ENCODE results near the gene NME7. TPM values are rescaled to one million over a fixed set of nuclear protein-coding genes. Genes with fewer than 3 reads are reported as not detected.

The NME7 gene
- total RNA-seq, 1 experiment from 2014 or later, result 9.0 TPM

GRCh38 chr1:169106921-169107602 is 260.5 kb downstream of the NME7 start:
- Mint-ChIP-seq H3K27ac (ENCODE audit: unreplicated experiment) (peak overlapping the region; percentile 97), H3K9me3 (ENCODE audit: unreplicated experiment) (no peaks in the 10 kb centered on the region), H3K4me3 (ENCODE audit: unreplicated experiment) (peak overlapping the region; percentile 99), H3K4me1 (ENCODE audit: low read depth, unreplicated experiment) (peaks cover 29% of the 10 kb centered on the region), H3K27me3 (ENCODE audit: insufficient read depth, unreplicated experiment) (no peaks in the 10 kb centered on the region), H3K36me3 (ENCODE audit: insufficient read depth, unreplicated experiment) (peaks cover 62% of the 10 kb centered on the region)
- Histone ChIP-seq H3K36me3 (ENCODE audit: control insufficient read depth, insufficient read depth, low read length) (no peaks in the 10 kb centered on the region), H3K4me1 (peaks cover 56% of the 10 kb centered on the region), H3K9me3 (no peaks in the 10 kb centered on the region), H3K4me3 (ENCODE audit: low read depth, low read length) (peak overlapping the region; percentile 99), H3K27me3 (replicated peaks; ENCODE audit: control insufficient read depth, insufficient read depth, low read length) (no peaks in the 10 kb centered on the region)
- CTCF ChIA-PET, result interaction anchor here (0.9 kb wide), 1 partner anchor 504 kb away, joined by 3 read pairs; no protein-coding TSS in a partner anchor
- TF ChIP-seq CTCF (IDR thresholded peaks at IDR 0.05; ENCODE audit: insufficient read depth in 1 of 2, low read depth in 1 of 2, low read length in 1 of 2, severe bottlenecking in 1 of 2, unreplicated experiment in 1 of 2), result no peak
- POLR2A ChIA-PET, result no interaction called here
- peak in 1 of 2 experiments; percentile 34 for DNase-seq
- BruUV-seq (replicated peaks), result TSS peak; percentile 32
- intact Hi-C loops (cut with micrococcal nuclease; ENCODE audit: unreplicated experiment), result loop anchor here (1.0 to 10.0 kb wide), 3 partner anchors 200 to 472 kb away; no protein-coding TSS in a partner anchor

GRCh38 chr1:169106095-169106920 is 261.3 kb downstream of the NME7 start, which contains the start of gene ATP1B1:
Gene ATP1B1 (plus strand): TSS chr1:169106690. CDS start chr1:169106830, 140 bp downstream.
- peaks cover 55% of the 10 kb centered on the region for H3K36me3 Mint-ChIP-seq (ENCODE audit: insufficient read depth, unreplicated experiment)
- H3K4me1 Mint-ChIP-seq (ENCODE audit: low read depth, unreplicated experiment), result peaks cover 24% of the 10 kb centered on the region
- H3K9me3 Mint-ChIP-seq (ENCODE audit: unreplicated experiment), result no peaks in the 10 kb centered on the region
- Histone ChIP-seq H3K27me3 (replicated peaks; ENCODE audit: control insufficient read depth, insufficient read depth, low read length) (no peaks in the 10 kb centered on the region), H3K4me1 (peaks cover 56% of the 10 kb centered on the region), H3K36me3 (ENCODE audit: control insufficient read depth, insufficient read depth, low read length) (no peaks in the 10 kb centered on the region), H3K4me3 (ENCODE audit: low read depth, low read length) (peak within 1 kb of the TSS; percentile 99), H3K9me3 (no peaks in the 10 kb centered on the region)
- H3K27me3 Mint-ChIP-seq (ENCODE audit: insufficient read depth, unreplicated experiment), result no peaks in the 10 kb centered on the region
- ChIA-PET POLR2A (interaction anchor here (0.6 kb wide), 1 partner anchor 102 kb away, joined by 4 read pairs; no protein-coding TSS in a partner anchor), CTCF (interaction anchor here (0.7 to 0.9 kb wide), 4 partner anchors 10 to 503 kb away, joined by 3 to 4 read pairs (median 3); partner anchors contain the start of gene BLZF1)
- peak in 1 of 2 experiments; percentile 19 for TF ChIP-seq CTCF (IDR thresholded peaks at IDR 0.05; ENCODE audit: insufficient read depth in 1 of 2, low read depth in 1 of 2, low read length in 1 of 2, severe bottlenecking in 1 of 2, unreplicated experiment in 1 of 2)
- peak within 1 kb of the TSS; percentile 97 for H3K27ac Mint-ChIP-seq (ENCODE audit: unreplicated experiment)
- DNase-seq, result peak; percentile 93 to 98
- no TSS peak for BruUV-seq (replicated peaks)
- intact Hi-C loops (cut with micrococcal nuclease; ENCODE audit: unreplicated experiment), result loop anchor here (1.0 to 10.0 kb wide), 3 partner anchors 199 to 472 kb away; no protein-coding TSS in a partner anchor
- H3K4me3 Mint-ChIP-seq (ENCODE audit: unreplicated experiment), result peak within 1 kb of the TSS; percentile 99
